H1 (cell line): ENCODE data around the gene ETS1. TPM values are rescaled to one million over a fixed set of nuclear protein-coding genes. Genes with fewer than 3 reads are reported as not detected.

ENCODE experiments used
- CTCF ChIA-PET: fragments of 300-600 bp; sonication (Branson Sonifier 250); formaldehyde crosslinking; loops from one replicate; lab custom pipeline; 2021; ENCODE audit not compliant: partially characterized antibody; lab: Charles Lee
- POLR2A ChIA-PET: fragments of 300-600 bp; sonication (Branson Sonifier 250); formaldehyde crosslinking; loops from one replicate; lab custom pipeline; 2021; ENCODE audit warnings: inconsistent platforms; ENCODE audit not compliant: partially characterized antibody; lab: Charles Lee
- DNase-seq, 2 experiments: peaks; one replicate each; pipeline versions ENCODE4 v3.0.0 to v3.0.0-alpha.2; 2010 to 2022; ENCODE audit warnings: low spot score in 2 of 2, low read depth in 1 of 2, mixed read lengths in 1 of 2
- FAIRE-seq: peaks from 2 replicates; lab custom pipeline; 2011; peaks lifted over from hg19 to GRCh38; lab: Jason Lieb, UNC
- H2AFZ ChIP-seq: 2 replicates; pipeline ENCODE4 v1.8.1; 2012; ENCODE audit warnings: low read length, inconsistent platforms
- H2AK5ac ChIP-seq: 2 replicates; pipeline ENCODE4 v1.6.1; 2013; ENCODE audit warnings: low read depth, low read length
- H2BK120ac ChIP-seq: replicated peaks from 2 replicates; pipeline ENCODE3; 2013; ENCODE audit warnings: low read depth, low read length, inconsistent platforms
- H2BK12ac ChIP-seq: 2 replicates; pipeline ENCODE4 v1.6.1; 2013; ENCODE audit warnings: low read depth, low read length
- H2BK15ac ChIP-seq: 2 replicates; pipeline ENCODE4 v1.6.1; 2013; ENCODE audit warnings: low read length
- H2BK20ac ChIP-seq: 2 replicates; pipeline ENCODE4 v1.6.1; 2013; ENCODE audit warnings: low read length
- H2BK5ac ChIP-seq: 2 replicates; pipeline ENCODE4 v1.6.1; 2013; ENCODE audit warnings: low read depth, low read length
- H3K14ac ChIP-seq: 2 replicates; pipeline ENCODE4 v1.6.1; 2013; ENCODE audit warnings: inconsistent platforms; ENCODE audit not compliant: insufficient read length
- H3K18ac ChIP-seq: 2 replicates; pipeline ENCODE4 v1.6.1; 2013; ENCODE audit warnings: low read length; ENCODE audit errors: extremely low read depth
- H3K23ac ChIP-seq: 2 replicates; pipeline ENCODE4 v1.6.1; 2013; ENCODE audit warnings: inconsistent platforms; ENCODE audit not compliant: insufficient read length
- H3K23me2 ChIP-seq: 2 replicates; pipeline ENCODE4 v1.6.1; 2013; ENCODE audit warnings: low read depth, low read length
- H3K27ac ChIP-seq: 2 replicates; pipeline ENCODE4 v1.6.1; 2011; ENCODE audit warnings: low read depth, low read length, inconsistent platforms
- H3K27me3 ChIP-seq, 4 experiments: replicated peaks in 1 of 4; 1 replicate in 1 of 4; 2 replicates in 3 of 4; pipeline versions ENCODE4 v1.6.1 to v1.8.1; 2011 to 2013; ENCODE audit warnings: low read length in 3 of 4, mild to moderate bottlenecking in 3 of 4, inconsistent platforms in 2 of 4, mixed read lengths in 2 of 4, moderate library complexity in 1 of 4; ENCODE audit not compliant: control insufficient read depth in 3 of 4, insufficient read depth in 3 of 4; ENCODE audit errors: extremely low read depth in 1 of 4
- H3K36me3 ChIP-seq, 4 experiments: 2 replicates each; pipeline versions ENCODE4 v1.6.1 to v1.8.1; 2011 to 2013; ENCODE audit warnings: mild to moderate bottlenecking in 4 of 4, low read length in 3 of 4, moderate library complexity in 2 of 4, control low read depth in 1 of 4, inconsistent platforms in 1 of 4; ENCODE audit not compliant: insufficient read depth in 4 of 4, control insufficient read depth in 2 of 4
- H3K4ac ChIP-seq: replicated peaks from 2 replicates; pipeline ENCODE3; 2013; ENCODE audit warnings: low read length, low read depth, mixed read lengths, inconsistent platforms; ENCODE audit not compliant: insufficient read length
- H3K4me1 ChIP-seq, 4 experiments: replicated peaks in 1 of 4; 1 replicate in 1 of 4; 2 replicates in 3 of 4; pipeline versions ENCODE4 v1.6.1 to v1.8.1; 2011 to 2013; ENCODE audit warnings: low read length in 3 of 4, inconsistent platforms in 2 of 4, mixed read lengths in 1 of 4; ENCODE audit not compliant: insufficient read depth in 4 of 4, control insufficient read depth in 3 of 4
- H3K4me2 ChIP-seq, 2 experiments: 2 replicates each; pipeline versions ENCODE4 v1.6.1 to v1.8.1; 2011 to 2013; ENCODE audit warnings: low read depth in 2 of 2, low read length in 2 of 2, control low read depth in 1 of 2, inconsistent platforms in 1 of 2, mild to moderate bottlenecking in 1 of 2; ENCODE audit not compliant: insufficient read depth in 1 of 2
- H3K4me3 ChIP-seq, 4 experiments: fragments of 200-600, 300-600 bp in 1 of 4; sonication (generic), shearing (Covaris generic), sonication (Bioruptor Twin) in 1 of 4; 2 replicates each; pipeline versions ENCODE4 v1.5.1 to v1.8.1; 2011 to 2016; ENCODE audit warnings: low read length in 4 of 4, low read depth in 3 of 4, control low read depth in 2 of 4, inconsistent platforms in 2 of 4, mild to moderate bottlenecking in 2 of 4, mixed read lengths in 1 of 4, moderate library complexity in 1 of 4; ENCODE audit not compliant: insufficient read depth in 2 of 4; ENCODE audit errors: extremely low read depth in 1 of 4
- H3K56ac ChIP-seq: replicated peaks from 2 replicates; pipeline ENCODE3; 2013; ENCODE audit warnings: low read depth, mild to moderate bottlenecking, mixed read lengths, low read length, inconsistent platforms; ENCODE audit not compliant: insufficient read length
- H3K79me1 ChIP-seq: 2 replicates; pipeline ENCODE4 v1.6.1; 2013; ENCODE audit warnings: low read depth, low read length, control low read depth
- H3K79me2 ChIP-seq, 2 experiments: 2 replicates each; pipeline versions ENCODE4 v1.6.1 to v1.8.1; 2012 to 2013; ENCODE audit warnings: low read length in 2 of 2, mild to moderate bottlenecking in 2 of 2, inconsistent platforms in 1 of 2; ENCODE audit not compliant: insufficient read depth in 2 of 2, control insufficient read depth in 1 of 2
- H3K9ac ChIP-seq, 4 experiments: replicated peaks in 1 of 4; 1 replicate in 1 of 4; 2 replicates in 3 of 4; pipeline versions ENCODE4 v1.6.1 to v1.8.1; 2011 to 2013; ENCODE audit warnings: low read depth in 3 of 4, low read length in 3 of 4, control low read depth in 2 of 4, mild to moderate bottlenecking in 2 of 4, moderate library complexity in 2 of 4, inconsistent platforms in 1 of 4; ENCODE audit errors: extremely low read depth in 1 of 4
- H3K9me3 ChIP-seq, 2 experiments: 2 replicates each; pipeline versions ENCODE4 v1.6.1 to v1.8.1; 2012 to 2013; ENCODE audit warnings: mild to moderate bottlenecking in 2 of 2, moderate library complexity in 2 of 2, control low read depth in 1 of 2, inconsistent platforms in 1 of 2, low read depth in 1 of 2, low read length in 1 of 2, mixed read lengths in 1 of 2; ENCODE audit not compliant: insufficient read depth in 2 of 2
- H4K20me1 ChIP-seq, 2 experiments: replicated peaks in 1 of 2; 2 replicates each; pipeline versions ENCODE3 to v1.8.1; 2011 to 2013; ENCODE audit warnings: inconsistent platforms in 2 of 2, low read length in 2 of 2, mild to moderate bottlenecking in 1 of 2; ENCODE audit not compliant: insufficient read depth in 2 of 2, control insufficient read depth in 1 of 2
- H4K5ac ChIP-seq: 2 replicates; pipeline ENCODE4 v1.6.1; 2013; ENCODE audit warnings: low read length, low read depth, mixed read lengths, inconsistent platforms; ENCODE audit not compliant: insufficient read length
- H4K8ac ChIP-seq: 2 replicates; pipeline ENCODE4 v1.8.0; 2013; ENCODE audit warnings: mild to moderate bottlenecking, moderate library complexity, low read length, inconsistent platforms; ENCODE audit not compliant: insufficient read depth; ENCODE audit errors: extremely low read depth
- H4K91ac ChIP-seq: replicated peaks from 2 replicates; pipeline ENCODE3; 2013; ENCODE audit warnings: low read length, mixed read lengths, inconsistent platforms; ENCODE audit not compliant: insufficient read length
- ATF3 ChIP-seq: IDR thresholded peaks from 2 replicates; pipeline ENCODE4 v1.6.1; 2011; ENCODE audit warnings: low read depth, mild to moderate bottlenecking, low read length; ENCODE audit not compliant: insufficient read depth
- BRCA1 ChIP-seq: IDR thresholded peaks from 2 replicates; pipeline ENCODE4 v1.6.1; 2012; ENCODE audit warnings: low read depth, low read length, improper control_type of control experiment
- CBX5 ChIP-seq: fragments of 300-800, 300-1000 bp; sonication (generic); IDR thresholded peaks from 2 replicates; pipeline ENCODE4 v1.7.1; 2016; ENCODE audit warnings: antibody characterized with exemption, low read length, low read depth
- CHD2 ChIP-seq: IDR thresholded peaks from 2 replicates; pipeline ENCODE4 v1.6.1; 2012; ENCODE audit warnings: low read length, improper control_type of control experiment
- EGR1 ChIP-seq: IDR thresholded peaks from 2 replicates; pipeline ENCODE4 v1.6.1; 2011; ENCODE audit warnings: low read depth, low read length, borderline replicate concordance
- PHF8 ChIP-seq: fragments of 200-600 bp; sonication (generic); conservative IDR thresholded peaks from 2 replicates; pipeline ENCODE4 v1.7.1; 2012; ENCODE audit warnings: low read depth, mild to moderate bottlenecking, inconsistent platforms, low read length, moderate library complexity
- RBBP5 ChIP-seq: IDR thresholded peaks from 2 replicates; pipeline ENCODE4 v1.7.1; 2012; ENCODE audit warnings: low read depth, mild to moderate bottlenecking, inconsistent platforms, low read length, moderate library complexity, borderline replicate concordance
- SUZ12 ChIP-seq: fragments of 200-600 bp; sonication (generic); IDR thresholded peaks from 2 replicates; pipeline ENCODE4 v1.6.1; 2012; ENCODE audit warnings: mild to moderate bottlenecking, inconsistent platforms, low read length, moderate library complexity, mixed read lengths
- WGBS, 2 experiments: shearing (Covaris generic) in 1 of 2; methylation state at CpG; one replicate each; pipeline versions ENCODE4 v1.1.6 to v1.1.7; 2013 to 2015; ENCODE audit warnings: low lambda C conversion rate in 2 of 2, mixed read lengths in 2 of 2, inconsistent platforms in 1 of 2, low coverage in 1 of 2, missing lambda C conversion rate in 1 of 2; ENCODE audit not compliant: insufficient replicate concordance in 2 of 2, insufficient coverage in 1 of 2, insufficient read length in 1 of 2; ENCODE audit errors: extremely low coverage in 1 of 2, missing lambda C conversion rate in 1 of 2; 5-methylcytosine and 5-hydroxymethylcytosine counted together
- polyA plus RNA-seq, 7 experiments: library from polyadenylated mRNA; depleted of rRNA in 3 of 7; stranded (reverse) in 5 of 7; unstranded in 2 of 7; fragments of >200 nt in 5 of 7; fragments of 200-250 nt in 2 of 7; gene quantifications; 1 replicate in 5 of 7; 2 replicates in 1 of 7; 4 replicates in 1 of 7; pipeline versions ENCODE4 v1.2.1 to v1.2.3, GENCODE V29; 2011 to 2013; ENCODE audit warnings: missing spikeins in 2 of 7, mixed read lengths in 2 of 7
- total RNA-seq: library from RNA; stranded (reverse); fragmentation: NEBNext Ultra II Directional; extraction: Animal tissue kit (Norgen Biotek cat#: 25700); gene quantifications from 2 replicates; pipeline ENCODE4 v1.2.1, GENCODE V29; 2021
- TF ChIP-seq, protein P1 (sequence below): IDR thresholded peaks from 2 replicates; pipeline ENCODE4 v1.6.1; 2012; ENCODE audit warnings: inconsistent platforms

Gene ETS1
- total and polyA plus RNA-seq, 2 of the 8 experiments (the other 6 are each of a cell fraction or from before 2014, with no cell fraction given) = 10.0 to 35.3 TPM

GRCh38 chr11:128480066-128480465 lies 107.3 kb downstream of the ETS1 start:
- Histone ChIP-seq H3K9ac (no peak overlapping the region), H3K27ac (no peak overlapping the region), H3K56ac (no peak overlapping the region), H3K23me2 (no peaks in the 10 kb centered on the region; the same call in 1 of the 2 replicates), H3K27me3 (no peaks in the 10 kb centered on the region), H3K4ac (no peak overlapping the region), H2AK5ac (no peak overlapping the region), H3K9me3 (no peaks in the 10 kb centered on the region), H3K18ac (no peak overlapping the region), H2BK12ac (no peak overlapping the region), H3K4me1 (no peaks in the 10 kb centered on the region), H3K4me3 (no peak overlapping the region), H3K4me2 (no peak overlapping the region), H4K91ac (no peak overlapping the region), H3K23ac (no peak overlapping the region), H3K79me1 (no peaks in the 10 kb centered on the region; the same call in 1 of the 2 replicates), H2BK5ac (no peak overlapping the region), H2BK15ac (no peak overlapping the region), H4K20me1 (peaks cover 0 to 3% of the 10 kb centered on the region in 2 experiments), H3K36me3 (peaks cover 0 to 9% (median 2%) of the 10 kb centered on the region in 4 experiments; a peak in 3 of 8 replicates), H3K14ac (no peak overlapping the region), H2BK20ac (no peak overlapping the region), H4K5ac (no peak overlapping the region), H4K8ac (no peak overlapping the region), H2AFZ (no peak overlapping the region), H2BK120ac (no peak overlapping the region), H3K79me2 (no peaks in the 10 kb centered on the region)
- TF ChIP-seq RBBP5 (no peak), CBX5 (no peak), ATF3 (no peak), PHF8 (no peak), CHD2 (no peak), EGR1 (no peak), SUZ12 (no peak), BRCA1 (no peak)
- TF ChIP-seq, protein P1, sequence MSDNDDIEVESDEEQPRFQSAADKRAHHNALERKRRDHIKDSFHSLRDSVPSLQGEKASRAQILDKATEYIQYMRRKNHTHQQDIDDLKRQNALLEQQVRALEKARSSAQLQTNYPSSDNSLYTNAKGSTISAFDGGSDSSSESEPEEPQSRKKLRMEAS = no peak
- FAIRE-seq (no peak), DNase-seq (no peak)
- WGBS, 2 experiments = 93% methylated on average over 14 of the region's 14 CpGs; no CpG with 5 or more reads in 1 of the 2 experiments
- POLR2A ChIA-PET = no interaction called here
- CTCF ChIA-PET = interaction anchor here (1.0 to 1.2 kb wide), 2 partner anchors 10 to 28 kb away, joined by 3 to 4 read pairs; no protein-coding TSS in a partner anchor
